HG03103 (cell line): ENCODE measurements around the gene AKAP11.

ENCODE experiments used
- ATAC-seq: cut with Tn5 transposase; IDR thresholded peaks from one replicate; pipeline ENCODE4 v1.9.1; 2021; ENCODE audit warnings: low read depth; ENCODE audit not compliant: unreplicated experiment

The AKAP11 gene

DNA sequence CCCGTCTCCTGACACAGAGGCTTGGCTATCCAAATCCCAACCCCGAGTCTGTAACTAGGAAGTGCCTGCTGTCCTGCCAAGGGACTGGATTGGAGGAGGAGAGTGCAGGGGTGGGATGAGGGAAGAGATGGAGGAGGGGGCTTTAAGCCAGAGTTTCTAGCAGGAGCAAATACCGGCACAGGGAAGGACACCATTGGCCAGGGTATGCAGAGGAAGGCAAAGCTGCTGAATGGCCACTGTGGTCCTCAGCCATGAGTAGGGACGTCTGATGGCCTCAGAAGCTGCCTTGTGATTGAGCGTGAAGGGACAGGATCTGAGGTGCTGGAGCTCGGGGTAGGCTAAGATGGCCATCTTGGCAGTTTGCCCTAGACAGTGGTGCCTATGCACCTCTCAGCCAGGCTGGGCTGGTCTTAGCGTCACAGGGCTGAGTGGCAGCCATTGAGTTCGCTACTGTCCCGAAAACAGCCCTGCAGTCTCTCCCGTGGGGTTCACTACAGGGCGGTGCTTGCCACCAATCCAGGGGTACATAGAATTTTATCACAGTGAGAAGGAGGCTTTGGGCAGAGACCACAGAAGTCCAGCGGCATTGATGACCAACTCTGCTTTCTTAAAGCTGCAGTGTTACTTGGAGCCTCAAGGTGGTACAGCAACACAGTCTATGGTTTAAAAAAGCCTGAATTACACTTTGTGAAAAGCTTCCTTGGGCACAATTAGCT lies 61.8 kb downstream of the AKAP11 start:
- ATAC-seq: no peak

DNA sequence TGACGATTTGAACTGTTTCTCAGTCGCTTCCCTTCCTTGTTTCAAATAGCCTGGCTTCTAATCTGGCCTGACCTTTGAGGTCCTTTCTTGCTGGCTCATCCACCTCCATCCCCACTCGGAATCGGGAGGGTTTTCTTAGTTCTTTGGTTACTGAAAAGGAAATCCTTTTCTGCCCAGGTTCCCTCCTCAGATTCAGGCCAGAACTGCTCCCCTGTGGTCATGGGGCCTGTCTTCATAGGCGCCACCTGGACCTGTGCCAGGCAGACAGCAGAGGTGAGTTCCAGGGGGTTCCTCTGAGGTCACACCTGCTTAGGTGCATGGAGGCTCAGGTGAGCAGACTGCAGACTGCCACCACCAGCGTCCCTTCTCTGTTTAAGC lies 62.4 kb downstream of the AKAP11 start:
- ATAC-seq: no peak

DNA sequence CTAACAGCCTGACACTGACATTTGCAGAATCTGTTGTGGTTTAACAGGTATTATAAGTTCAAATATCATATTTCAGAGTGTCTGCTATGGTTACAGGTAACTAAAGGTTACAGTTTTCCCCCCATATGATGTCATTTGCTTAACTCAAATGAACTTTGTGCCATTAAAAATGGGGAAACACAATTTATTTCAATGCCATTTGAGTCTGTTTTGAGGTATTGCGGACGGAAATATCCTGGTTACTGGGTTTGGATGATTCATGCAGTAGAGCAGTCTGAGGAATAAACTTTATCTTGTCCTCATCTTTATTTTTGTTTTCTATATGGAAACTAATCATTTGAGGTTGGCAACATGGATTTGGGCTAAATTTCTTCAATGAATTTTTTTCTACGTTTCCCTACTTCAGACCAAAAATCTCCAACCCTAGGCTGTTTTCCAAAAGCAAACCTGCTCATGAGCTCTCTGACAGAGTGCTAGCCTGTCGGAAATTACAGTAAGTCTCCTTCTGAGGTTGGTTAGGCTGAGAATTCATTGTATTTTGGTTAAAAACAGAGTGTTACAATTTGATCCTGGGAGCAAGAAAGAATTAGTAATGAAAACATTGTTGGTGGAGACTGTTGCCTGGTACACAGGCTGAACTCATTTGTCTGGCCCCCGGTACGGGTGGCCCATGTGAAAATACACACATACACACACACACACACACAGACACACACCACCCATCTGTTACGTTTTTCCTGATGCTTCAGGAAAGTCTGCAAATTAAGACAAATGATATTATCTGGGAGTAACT lies 66.1 kb downstream of the AKAP11 start:
- no peak for ATAC-seq

- no peak for ATAC-seq
Observed at GRCh38 chr13:42345367-42345766, 73.4 kb downstream of the AKAP11 start.

GRCh38 chr13:42348576-42348975 lies 76.6 kb downstream of the AKAP11 start:
- ATAC-seq: no peak

- ATAC-seq: no peak
Observed at GRCh38 chr13:42350141-42350540, 78.2 kb downstream of the AKAP11 start.

GRCh38 chr13:42354241-42355091 lies 82.5 kb downstream of the AKAP11 start:
- ATAC-seq: peak; percentile 68

- no peak for ATAC-seq
Observed at GRCh38 chr13:42355092-42355485, 83.1 kb downstream of the AKAP11 start.

DNA sequence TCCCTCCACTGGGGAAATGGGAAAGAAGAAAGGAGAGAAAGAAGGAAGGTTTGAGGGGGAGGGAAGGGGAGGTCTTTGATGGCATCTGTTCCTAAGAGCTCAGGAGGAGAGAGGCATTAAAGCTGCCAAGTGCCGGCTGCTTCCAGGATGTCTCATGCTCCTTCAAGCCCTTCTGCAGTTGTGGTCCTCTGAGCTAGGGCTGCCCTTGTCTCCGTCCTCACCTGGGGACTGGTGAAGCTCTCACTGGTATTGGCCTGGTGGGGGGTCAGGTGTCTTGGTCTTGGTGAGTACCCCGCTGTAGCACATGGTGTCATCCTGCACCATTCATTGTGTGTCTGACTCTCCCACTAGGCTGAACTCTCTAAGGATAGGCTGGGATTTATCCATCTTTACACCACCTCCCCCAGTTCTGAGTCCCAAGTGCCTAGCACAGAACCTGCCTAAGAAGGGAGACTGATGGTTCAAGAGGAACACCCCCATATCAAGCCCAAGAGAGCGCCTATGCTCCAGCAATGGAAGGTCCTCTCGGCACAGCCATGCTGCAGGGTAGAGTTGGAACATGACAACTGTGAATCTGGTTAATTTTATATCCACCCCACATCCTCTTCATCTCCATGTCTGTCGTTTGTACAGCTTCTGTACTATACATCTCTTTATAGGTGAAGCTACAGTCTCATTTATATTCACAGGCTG lies 83.7 kb downstream of the AKAP11 start:
- no peak for ATAC-seq

- ATAC-seq: no peak
Observed at GRCh38 chr13:42356184-42356575, 84.2 kb downstream of the AKAP11 start.

DNA sequence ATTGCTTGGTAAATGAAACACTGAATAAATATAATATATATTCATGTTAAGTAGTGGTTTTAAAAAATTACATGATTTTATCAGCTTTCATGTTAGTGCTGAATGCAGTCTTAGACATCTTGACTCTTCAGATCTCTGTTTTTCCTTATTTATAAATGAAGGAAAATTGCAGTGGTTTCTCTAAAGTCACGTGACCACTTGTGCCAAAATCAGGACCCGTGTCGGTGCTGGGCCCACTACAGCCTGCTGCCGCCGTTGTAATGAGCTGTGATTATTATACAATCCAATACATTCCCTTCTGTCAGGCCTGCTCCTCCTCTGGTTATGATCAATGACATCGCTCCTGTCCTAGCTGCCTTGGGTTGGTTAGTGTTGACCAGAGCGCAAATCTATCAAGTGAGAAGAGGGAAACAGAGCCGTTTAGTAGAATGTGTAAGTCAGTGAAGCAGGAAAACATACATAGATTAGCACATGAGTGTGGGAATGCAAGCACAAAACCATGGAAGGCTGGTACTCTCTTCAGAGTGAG lies 88.2 kb downstream of the AKAP11 start:
- ATAC-seq: no peak

DNA sequence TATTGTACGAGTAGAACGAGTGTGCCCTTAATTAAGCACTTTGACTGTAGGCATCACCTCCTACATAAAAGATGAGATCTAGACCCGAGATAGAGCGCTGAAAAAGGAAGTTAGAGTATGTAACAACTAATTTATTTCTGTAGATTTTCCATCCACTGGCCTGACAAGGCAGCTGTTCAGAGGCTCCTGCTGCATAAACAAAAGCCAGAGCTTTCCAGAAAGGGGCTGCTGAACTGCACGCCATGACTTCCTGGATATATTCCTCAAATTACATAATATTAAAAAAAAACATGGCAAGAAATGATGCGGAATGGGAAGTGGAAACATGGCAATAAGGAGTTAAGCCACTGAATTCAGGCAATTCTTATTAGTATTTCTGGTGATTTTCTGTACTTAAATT lies 89.7 kb downstream of the AKAP11 start:
- no peak for ATAC-seq

GRCh38 chr13:42363941-42364612 lies 92.1 kb downstream of the AKAP11 start:
- ATAC-seq: no peak

- ATAC-seq: no peak
Observed at GRCh38 chr13:42364613-42365000, 92.7 kb downstream of the AKAP11 start.

DNA sequence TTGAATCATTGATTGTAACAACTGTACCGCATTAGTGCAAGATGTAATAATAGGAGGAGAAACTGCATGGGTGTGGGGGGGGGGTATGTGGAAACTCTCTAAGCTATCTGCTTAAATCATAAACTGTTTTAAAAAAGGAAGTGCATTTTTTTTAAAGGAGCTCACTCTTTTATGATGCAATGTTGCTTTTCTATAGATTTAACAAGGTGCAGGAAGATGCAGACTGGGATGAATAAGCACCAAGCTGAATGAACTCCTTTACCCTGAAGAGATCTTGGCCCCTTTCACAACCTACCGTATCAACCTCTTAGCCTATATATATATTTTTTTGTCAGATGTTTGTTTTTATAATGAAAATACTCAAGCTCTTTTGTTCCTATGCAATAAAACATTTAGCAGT lies 95.9 kb downstream of the AKAP11 start:
- ATAC-seq: no peak

DNA sequence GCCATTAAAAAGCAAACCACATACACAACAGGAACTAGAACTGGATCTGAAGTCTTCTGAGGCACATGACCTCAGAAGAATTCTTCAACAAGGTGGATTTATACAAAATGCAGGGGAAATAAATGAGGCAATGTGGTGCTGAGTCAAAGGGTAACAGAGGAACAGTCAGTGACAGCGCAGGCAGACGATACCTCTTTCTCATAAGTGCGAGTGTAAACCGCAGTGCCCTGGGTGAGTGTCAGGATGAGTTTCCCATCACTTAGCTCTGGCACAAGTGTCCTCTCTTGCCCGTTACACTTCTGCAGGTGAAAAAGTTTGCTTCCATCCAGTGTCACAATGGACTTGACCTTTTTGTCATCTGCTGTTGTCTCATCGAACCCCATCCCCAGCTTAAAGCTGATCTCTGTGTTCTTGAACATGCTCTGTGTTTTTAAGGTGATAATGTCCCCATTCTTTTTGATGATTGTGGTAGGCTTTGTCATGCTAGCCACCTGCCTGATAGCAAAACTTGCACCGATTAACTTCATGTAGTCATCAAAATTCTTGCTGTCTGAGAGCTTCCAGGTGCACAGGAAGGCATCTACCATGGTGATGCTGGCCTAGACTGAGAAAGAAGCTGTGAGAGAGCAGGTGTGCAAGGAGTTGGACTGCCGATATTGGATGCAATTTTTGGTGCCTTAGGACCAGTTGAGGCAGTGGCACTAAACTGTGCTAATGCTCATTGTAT lies 97.3 kb downstream of the AKAP11 start:
- ATAC-seq: no peak

DNA sequence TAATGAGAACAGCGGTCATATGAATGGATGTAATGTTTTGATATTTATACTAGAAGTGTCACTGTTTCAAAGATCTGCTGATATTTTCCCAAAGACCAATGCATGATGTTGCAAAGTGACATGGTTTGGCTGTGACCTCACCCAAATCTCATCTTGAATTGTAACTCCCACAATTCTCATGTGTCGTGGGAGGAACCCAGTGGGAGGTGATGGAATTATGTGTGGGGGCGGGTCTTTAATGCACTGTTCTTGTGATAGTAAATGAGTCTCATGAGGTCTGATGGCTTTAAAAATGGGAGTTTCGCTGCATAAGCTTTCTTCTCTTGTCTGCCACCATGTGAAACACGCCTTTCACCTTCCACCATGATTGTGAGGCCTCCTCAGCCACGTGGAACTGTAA lies 98.3 kb downstream of the AKAP11 start:
- ATAC-seq: no peak
